HepG2 (cell line): Measurements from ENCODE around the gene AGER. TPM values are rescaled to one million over a fixed set of nuclear protein-coding genes. Genes with fewer than 3 reads are reported as not detected.
A peak's percentile ranks its signal among the peaks of the same experiment; 100 is the strongest.

Experiments used
- ATAC-seq: fragments of 200-7000 bp; cut with Tn5 transposase; 3 replicates; pipeline ENCODE4 v1.9.1; 2020; ENCODE audit warnings: mild to moderate bottlenecking, moderate library complexity
- BruUV-seq: library from RNA; stranded (reverse); fragments of 400-500 nt; replicated peaks from 2 replicates; lab custom pipeline; 2021; lab: Mats Ljungman, UMichigan
- CTCF ChIA-PET: fragments of 300-600 bp; formaldehyde crosslinking; extraction: SDS; loops from one replicate; lab custom pipeline; 2021; ENCODE audit warnings: low total read pairs, inconsistent platforms, low intra/inter-chr PET ratio; lab: Yijun Ruan, JAX
- POLR2A ChIA-PET: fragments of 350-600 bp; sonication (Branson Sonifier 250); formaldehyde crosslinking; loops from one replicate; lab custom pipeline; 2020; ENCODE audit warnings: antibody characterized with exemption, inconsistent platforms; lab: Yijun Ruan, JAX
- DNase-seq: peaks from one replicate; pipeline ENCODE4 v3.0.0-alpha.2; 2015; ENCODE audit warnings: low spot score
- FAIRE-seq: peaks from 3 replicates; lab custom pipeline; 2011; peaks lifted over from hg19 to GRCh38; lab: Jason Lieb, UNC
- H2AFZ ChIP-seq: one replicate; pipeline ENCODE4 v1.6.1; 2011; ENCODE audit warnings: low read length, inconsistent platforms
- H3K27ac ChIP-seq: fragments of 300-600 bp; 3 replicates; pipeline ENCODE4 v1.8.0; 2011; ENCODE audit warnings: mixed run types, mild to moderate bottlenecking, mixed read lengths, low read length, inconsistent platforms; ENCODE audit not compliant: insufficient read depth; ENCODE audit errors: extremely low read length
- H3K27me3 ChIP-seq, 2 experiments: fragments of 200-600 bp in 1 of 2; 2 replicates in 1 of 2; 3 replicates in 1 of 2; pipeline versions ENCODE4 v1.6.0 to v1.8.0; 2011; ENCODE audit warnings: low read length in 2 of 2, mild to moderate bottlenecking in 2 of 2, moderate library complexity in 2 of 2, inconsistent platforms in 1 of 2; ENCODE audit not compliant: insufficient read depth in 2 of 2, control insufficient read depth in 1 of 2
- H3K36me3 ChIP-seq, 2 experiments: fragments of 200-600 bp in 1 of 2; replicated peaks in 1 of 2; 2 replicates in 1 of 2; 3 replicates in 1 of 2; pipeline versions ENCODE4 v1.5.1 to v1.8.0; 2011; ENCODE audit warnings: low read length in 2 of 2, inconsistent platforms in 1 of 2; ENCODE audit not compliant: insufficient read depth in 2 of 2, control insufficient read depth in 1 of 2
- H3K4me1 ChIP-seq: 2 replicates; pipeline ENCODE4 v1.5.1; 2012; ENCODE audit warnings: low read length, inconsistent platforms; ENCODE audit not compliant: insufficient read depth
- H3K4me2 ChIP-seq: 2 replicates; pipeline ENCODE4 v1.6.0; 2011; ENCODE audit warnings: low read depth, low read length, inconsistent platforms
- H3K4me3 ChIP-seq, 3 experiments: fragments of 200-600 bp in 1 of 3; sonication (generic), shearing (Covaris generic) in 1 of 3; replicated peaks in 1 of 3; 2 replicates each; pipeline ENCODE4 v1.5.1; 2011 to 2016; ENCODE audit warnings: low read length in 3 of 3, inconsistent platforms in 2 of 3, low read depth in 2 of 3, mild to moderate bottlenecking in 2 of 3, control low read depth in 1 of 3, mixed read lengths in 1 of 3; ENCODE audit not compliant: insufficient read depth in 1 of 3
- H3K79me2 ChIP-seq: one replicate; pipeline ENCODE4 v1.6.1; 2011; ENCODE audit warnings: low read length, inconsistent platforms; ENCODE audit not compliant: insufficient read depth
- H3K9ac ChIP-seq: 2 replicates; pipeline ENCODE4 v1.6.0; 2011; ENCODE audit warnings: mild to moderate bottlenecking, low read depth, low read length, inconsistent platforms; ENCODE audit not compliant: insufficient read depth
- H3K9me3 ChIP-seq: 2 replicates; pipeline ENCODE4 v1.5.1; 2012; ENCODE audit warnings: mild to moderate bottlenecking, low read length
- H4K20me1 ChIP-seq: 2 replicates; pipeline ENCODE4 v1.6.0; 2011; ENCODE audit warnings: inconsistent platforms, mild to moderate bottlenecking, low read length, moderate library complexity; ENCODE audit not compliant: insufficient read depth
- HHEX ChIP-seq: IDR thresholded peaks from 2 replicates; pipeline ENCODE4 v1.6.1; 2016; ENCODE audit warnings: control low read depth
- MED1 ChIP-seq: sonication (generic); formaldehyde crosslinking; IDR thresholded peaks from 2 replicates; pipeline ENCODE4 v1.4.0; 2020; ENCODE audit warnings: missing genetic modification reagents
- MTA3 ChIP-seq: sonication (generic); formaldehyde crosslinking; IDR thresholded peaks from 2 replicates; pipeline ENCODE4 v1.4.0; 2020; ENCODE audit warnings: missing genetic modification reagents
- NFKBIZ ChIP-seq: IDR thresholded peaks from 2 replicates; pipeline ENCODE4 v1.6.1; 2018; ENCODE audit warnings: missing genetic modification reagents, missing compliant biosample characterization
- SOX5 ChIP-seq: IDR thresholded peaks from 2 replicates; pipeline ENCODE4 v1.6.1; 2016; ENCODE audit warnings: borderline replicate concordance
- STAG1 ChIP-seq: sonication (generic); formaldehyde crosslinking; IDR thresholded peaks from 2 replicates; pipeline ENCODE4 v1.4.0; 2020; ENCODE audit warnings: missing genetic modification reagents
- ZNF382 ChIP-seq: sonication (generic); formaldehyde crosslinking; IDR thresholded peaks from 2 replicates; pipeline ENCODE4 v1.5.0; 2020; ENCODE audit warnings: missing genetic modification reagents, mild to moderate bottlenecking, borderline replicate concordance
- ZNF737 ChIP-seq: sonication (generic); formaldehyde crosslinking; IDR thresholded peaks from 2 replicates; pipeline ENCODE4 v1.5.0; 2020; ENCODE audit warnings: missing genetic modification reagents, mild to moderate bottlenecking, borderline replicate concordance
- ZNF775 ChIP-seq: sonication (generic); formaldehyde crosslinking; IDR thresholded peaks from 2 replicates; pipeline ENCODE4 v1.4.0; 2020; ENCODE audit warnings: missing genetic modification reagents, mild to moderate bottlenecking, moderate library complexity, borderline replicate concordance
- WGBS: methylation state at CpG from one replicate; pipeline ENCODE4 v1.1.6; 2017; ENCODE audit warnings: low lambda C conversion rate; 5-methylcytosine and 5-hydroxymethylcytosine counted together
- in situ Hi-C: cut with HindIII; loops from 2 replicates; pipeline ENCODE4 v1.10.0; 2017; ENCODE audit warnings: low pct_unique_long_range_greater_than_20kb; ENCODE audit not compliant: extremely low pct_ligation_motif_present
- intact Hi-C: fragments of 100-400 bp; cut with micrococcal nuclease; formaldehyde crosslinking; loops from one replicate; pipeline ENCODE4 v1.10.0; 2022; ENCODE audit not compliant: unreplicated experiment
- polyA plus RNA-seq, 8 experiments: library from polyadenylated mRNA; depleted of rRNA in 3 of 8; stranded (reverse) in 7 of 8; unstranded in 1 of 8; fragments of >200 nt; fragmentation: Illumina TruSeq in 4 of 8; extraction: Trizol in 4 of 8; gene quantifications; 2 replicates each; pipeline versions ENCODE4 v1.2.1 to v1.2.3, GENCODE V29; 2011 to 2016; ENCODE audit warnings: low read depth in 4 of 8, missing spikeins in 1 of 8, mixed read lengths in 1 of 8; ENCODE audit not compliant: insufficient read depth in 1 of 8
- total RNA-seq, 5 experiments: library from RNA; depleted of rRNA; stranded (reverse); fragments of >200 nt; fragmentation: Illumina TruSeq; extraction: Trizol; gene quantifications; 2 replicates each; pipeline ENCODE4 v1.2.3, GENCODE V29; 2016; ENCODE audit warnings: low read depth in 1 of 5

The AGER gene
- total and polyA plus RNA-seq, 2 of the 13 experiments (the other 11 are each of a cell fraction or from before 2014, with no cell fraction given), result 1.9 to 5.1 TPM

- no peak for TF ChIP-seq MED1 (CRISPR knock-in tag)
- no peak for TF ChIP-seq SOX5 (CRISPR knock-in tag)
- no peak for TF ChIP-seq ZNF382 (CRISPR knock-in tag)
- TF ChIP-seq, all 625 proteins: peak for 2
Measured at GRCh38 chr6:32147401-32148132, 36.5 kb downstream of the AGER start (continued).

GRCh38 chr6:32146687-32147086 lies 37.4 kb downstream of the AGER start:
- H3K9ac ChIP-seq, result no peak overlapping the region
- TF ChIP-seq STAG1 (CRISPR knock-in tag) (no peak), NFKBIZ (CRISPR knock-in tag) (no peak), MTA3 (CRISPR knock-in tag) (no peak), ZNF737 (CRISPR knock-in tag) (no peak), ZNF775 (CRISPR knock-in tag) (no peak), HHEX (CRISPR knock-in tag) (no peak)
- peaks cover 16% of the 10 kb centered on the region for H3K4me1 ChIP-seq
- BruUV-seq, result no TSS peak
- WGBS, result 41% methylated on average over 4 of the region's 4 CpGs
- intact Hi-C loops (no loop called here), in situ Hi-C loops (no loop called here)
- ChIA-PET CTCF (no interaction called here), POLR2A (no interaction called here)
- H3K79me2 ChIP-seq, result no peaks in the 10 kb centered on the region
- H2AFZ ChIP-seq, result peak overlapping the region; percentile 29
- H3K27ac ChIP-seq, result no peak overlapping the region
- no peaks in the 10 kb centered on the region for H3K9me3 ChIP-seq
- peaks cover 0 to 5% of the 10 kb centered on the region in 2 experiments; a peak in 1 of 5 replicates for H3K27me3 ChIP-seq
- H3K36me3 ChIP-seq, result no peaks in the 10 kb centered on the region
- no peaks in the 10 kb centered on the region for H4K20me1 ChIP-seq
- FAIRE-seq, result no peak
- no peak overlapping the region for H3K4me2 ChIP-seq
- ATAC-seq, result no peak
- DNase-seq, result no peak
- no peak overlapping the region for H3K4me3 ChIP-seq
